Heart left ventricle (tissue), 13 donors: Measurements from ENCODE around the gene HIBADH.

Experiments used
- POLR2A ChIP-seq, 2 donors: fragments of 450-650 bp; IDR thresholded peaks; one replicate each; pipeline ENCODE4 v1.6.1; 2017; ENCODE audit warnings: antibody characterized with exemption in 2 of 2, mild to moderate bottlenecking in 2 of 2, moderate library complexity in 2 of 2
- TF ChIP-seq, protein P1 (sequence below), 12 donors: fragments of 200-600 bp; sonication (generic) in 4 of 12; IDR thresholded peaks; one replicate each; pipeline versions ENCODE4 v1.5.0 to v1.8.0; 2018 to 2022; ENCODE audit warnings: antibody characterized with exemption in 12 of 12, mild to moderate bottlenecking in 5 of 12
- donor health status: ischemic (EF 13 %, LVEDD 7.1; RV severe dilation, severe dysfunction).
- donor health status: DM: no; HTN: yes; CAD: no.
- donor health status: DM: no; HTN: no; CAD: no.
- donor health status: ischemic (EF 25% LVEDD 6.9; RV normal size, moderate dysfunction).
- donor health status: ischemic (EF 25% LVEDD 5.7; RV mildly dilated, moderate dysfunction).
- donor health status: ischemic (EF 35%, LVEDD 5.7; RV mildly dilated, moderate dysfunction).
- donor health status: nonischemic (EF 11% LVEDD 7.7; RV severe dilation, severe dysfunction).
- donor health status: DM: yes; HTN: yes; CAD: no.
- donor health status: PGD.
- donor health status: ischemic (EF 29% LVEDD 5.4; RV normal size, mild dysfunction).
- donor health status: nonischemic (EF 23%, LVEDD 6.1; RV moderate dilation, normal function).

DNA sequence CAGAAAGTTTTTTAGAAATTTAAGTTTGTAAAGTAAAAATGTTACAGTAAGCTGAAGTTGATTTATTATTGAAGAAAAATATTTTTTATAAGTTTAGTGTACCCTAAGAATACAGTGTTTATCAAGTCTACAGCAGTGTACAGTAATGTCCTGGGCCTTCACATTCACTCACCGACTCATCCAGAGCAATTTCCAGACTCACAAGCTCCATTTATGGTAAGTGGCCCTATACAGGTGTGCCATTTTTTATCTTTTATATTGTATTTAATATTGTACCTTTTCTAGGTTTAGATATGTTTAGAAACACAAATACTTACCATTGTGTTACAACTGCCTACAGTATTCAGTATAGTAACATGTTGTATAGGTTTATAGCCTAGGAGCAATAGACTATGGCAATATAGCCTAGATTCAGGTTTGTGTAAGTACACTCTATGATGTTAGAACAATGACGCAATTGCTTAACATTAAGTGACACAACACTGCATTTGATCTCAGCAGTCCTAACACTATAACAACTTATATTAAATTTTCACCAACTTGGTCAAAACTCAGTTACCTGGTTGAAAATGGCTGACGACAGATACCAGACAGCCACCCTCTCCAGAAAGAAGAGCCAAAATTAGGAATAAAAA, 45.7 kb downstream of the HIBADH start:
- TF ChIP-seq, protein P1, sequence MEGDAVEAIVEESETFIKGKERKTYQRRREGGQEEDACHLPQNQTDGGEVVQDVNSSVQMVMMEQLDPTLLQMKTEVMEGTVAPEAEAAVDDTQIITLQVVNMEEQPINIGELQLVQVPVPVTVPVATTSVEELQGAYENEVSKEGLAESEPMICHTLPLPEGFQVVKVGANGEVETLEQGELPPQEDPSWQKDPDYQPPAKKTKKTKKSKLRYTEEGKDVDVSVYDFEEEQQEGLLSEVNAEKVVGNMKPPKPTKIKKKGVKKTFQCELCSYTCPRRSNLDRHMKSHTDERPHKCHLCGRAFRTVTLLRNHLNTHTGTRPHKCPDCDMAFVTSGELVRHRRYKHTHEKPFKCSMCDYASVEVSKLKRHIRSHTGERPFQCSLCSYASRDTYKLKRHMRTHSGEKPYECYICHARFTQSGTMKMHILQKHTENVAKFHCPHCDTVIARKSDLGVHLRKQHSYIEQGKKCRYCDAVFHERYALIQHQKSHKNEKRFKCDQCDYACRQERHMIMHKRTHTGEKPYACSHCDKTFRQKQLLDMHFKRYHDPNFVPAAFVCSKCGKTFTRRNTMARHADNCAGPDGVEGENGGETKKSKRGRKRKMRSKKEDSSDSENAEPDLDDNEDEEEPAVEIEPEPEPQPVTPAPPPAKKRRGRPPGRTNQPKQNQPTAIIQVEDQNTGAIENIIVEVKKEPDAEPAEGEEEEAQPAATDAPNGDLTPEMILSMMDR (IDR thresholded peaks at IDR 0.05) = no peak
- no peak for TF ChIP-seq POLR2A (IDR thresholded peaks at IDR 0.05)
